Measurements from ENCODE around the gene MYCL. TPM values are rescaled to one million over a fixed set of nuclear protein-coding genes. Genes with fewer than 3 reads are reported as not detected.

Gene MYCL
- total and polyA plus RNA-seq, 10 of the 15 experiments (the other 5 are each of a cell fraction or from before 2014, with no cell fraction given): 0.11 to 1.4 (median 0.40) TPM; not detected in 1

DNA sequence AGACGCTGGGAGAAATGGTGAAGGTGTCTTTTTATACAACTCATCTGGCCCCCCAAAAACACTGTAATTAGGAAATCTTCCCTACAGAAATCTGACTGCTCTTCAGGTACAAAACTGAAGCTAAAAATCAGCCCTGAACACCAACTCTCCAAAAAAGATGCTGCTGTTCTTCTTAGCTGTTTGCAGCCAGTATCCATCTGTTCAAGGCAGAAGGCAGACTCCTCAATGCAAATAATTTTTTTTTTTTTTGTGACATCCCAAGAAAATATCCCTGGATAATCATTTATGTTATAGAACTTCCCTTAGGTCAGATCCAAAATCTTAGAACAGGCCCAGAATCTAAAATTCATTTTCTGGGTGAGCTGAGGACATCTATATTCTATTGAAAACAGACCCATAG, 54.9 kb downstream of the MYCL start:
- no TSS peak for BruUV-seq (replicated peaks)
- no peak overlapping the region for H3K4me2 ChIP-seq (ENCODE audit: control insufficient read depth, insufficient read depth)
- ChIA-PET POLR2A (interaction anchor here (0.7 to 2.5 kb wide), 4 partner anchors 8 to 34 kb away, joined by 3 to 7 read pairs (median 3); no protein-coding TSS in a partner anchor), CTCF (interaction anchor here (0.8 to 2.9 kb wide), 8 partner anchors 9 to 306 kb away, joined by 3 to 15 read pairs (median 4); partner anchors contain the start of gene MYCL), RAD21 (ENCODE audit: unreplicated experiment) (interaction anchor here (0.7 to 2.8 kb wide), 12 partner anchors 8 to 125 kb away, joined by 3 to 12 read pairs (median 4); partner anchors contain the start of gene MYCL), SMC1A (ENCODE audit: uncharacterized antibody, unreplicated experiment) (interaction anchor here (0.7 to 2.6 kb wide), 6 partner anchors 11 to 55 kb away, joined by 3 to 9 read pairs (median 8); partner anchors contain the start of gene MYCL)
- TF ChIP-seq SIX5 (IDR thresholded peaks at IDR 0.05; ENCODE audit: low read depth, low read length, severe bottlenecking) (no peak), RFX5 (IDR thresholded peaks at IDR 0.05; ENCODE audit: low read depth, low read length) (no peak), POLR2AphosphoS5 (IDR thresholded peaks at IDR 0.05; ENCODE audit: low read length) (no peak), CBX3 (IDR thresholded peaks at IDR 0.05; ENCODE audit: borderline replicate concordance, low read depth) (no peak), HDAC6 (IDR thresholded peaks at IDR 0.05; ENCODE audit: unreplicated experiment) (no peak), MEF2A (IDR thresholded peaks at IDR 0.05; ENCODE audit: insufficient read depth, low read depth, low read length) (no peak), WRNIP1 (IDR thresholded peaks at IDR 0.05; ENCODE audit: borderline replicate concordance, low read depth, low read length) (no peak)
- peaks cover 30% of the 10 kb centered on the region for H3K4me1 ChIP-seq (ENCODE audit: control insufficient read depth, insufficient read depth, low read length)
- no peak overlapping the region for H3K27ac ChIP-seq (ENCODE audit: control insufficient read depth, insufficient read depth)
- intact Hi-C loops (cut with micrococcal nuclease; ENCODE audit: unreplicated experiment): no loop called here
- no peak overlapping the region for H2AFZ ChIP-seq (ENCODE audit: control insufficient read depth, low read depth, low read length)
- in situ Hi-C loops (cut with MboI): no loop called here
- peaks cover 14 to 22% of the 10 kb centered on the region in 2 experiments for H3K36me3 ChIP-seq (ENCODE audit: control insufficient read depth in 2 of 2, insufficient read depth in 2 of 2, low read length in 1 of 2)
- H3K79me2 ChIP-seq (ENCODE audit: control insufficient read depth, insufficient read depth, low read length): no peaks in the 10 kb centered on the region; the same call in 1 of the 2 replicates
- no peaks in the 10 kb centered on the region for H3K27me3 ChIP-seq (replicated peaks in 1 of 2; ENCODE audit: control insufficient read depth in 2 of 2, insufficient read depth in 2 of 2, low read length in 1 of 2)
- H3K9me3 ChIP-seq (replicated peaks; ENCODE audit: control insufficient read depth, insufficient read depth, low read length): no peaks in the 10 kb centered on the region
- WGBS (ENCODE audit: insufficient coverage, insufficient replicate concordance, low lambda C conversion rate, missing lambda C conversion rate): 100% methylated on average over 1 of the region's 1 CpG
- H3K4me3 ChIP-seq: no peak overlapping the region
- no peak for FAIRE-seq
- ATAC-seq: no peak
- no peak overlapping the region for H3K9ac ChIP-seq (ENCODE audit: control insufficient read depth, insufficient read depth, low read length)
- H4K20me1 ChIP-seq (ENCODE audit: control insufficient read depth, insufficient read depth): no peaks in the 10 kb centered on the region
- no peak for DNase-seq (ENCODE audit: low read depth, low spot score)

All from GM12878 (cell line).